Measurements from ENCODE around the gene ASCC2.

Gene ASCC2

GRCh38 chr22:29750559-29751538 lies 87.2 kb downstream of the ASCC2 start:
- DNase-seq = peak; percentile 50

GRCh38 chr22:29750029-29750428 lies 88.0 kb downstream of the ASCC2 start:
- no peak for DNase-seq

- DNase-seq = no peak
Observed at GRCh38 chr22:29748248-29748893, 89.7 kb downstream of the ASCC2 start.

GRCh38 chr22:29747832-29748231 lies 90.2 kb downstream of the ASCC2 start:
- no peak for DNase-seq

GRCh38 chr22:29744902-29745301 lies 93.2 kb downstream of the ASCC2 start:
- no peak for DNase-seq

GRCh38 chr22:29742326-29742725 lies 95.7 kb downstream of the ASCC2 start:
- no peak for DNase-seq

GRCh38 chr22:29741926-29742325 lies 96.1 kb downstream of the ASCC2 start:
- DNase-seq = no peak

GRCh38 chr22:29740216-29740615 lies 97.9 kb downstream of the ASCC2 start:
- no peak for DNase-seq

GRCh38 chr22:29739346-29739875 lies 98.7 kb downstream of the ASCC2 start:
- no peak for DNase-seq
